LNCaP clone FGC (cell line): Measurements from ENCODE around the gene LHFPL2.

Experiments used
- DNase-seq: peaks from one replicate; pipeline ENCODE4 v3.0.0-alpha.2; 2011; ENCODE audit warnings: low read depth
- H3K4me3 ChIP-seq: 2 replicates; pipeline ENCODE4 v1.5.1; 2011; ENCODE audit warnings: mild to moderate bottlenecking, low read depth, low read length, control low read depth
- TF ChIP-seq, protein P1 (sequence below): IDR thresholded peaks from 2 replicates; pipeline ENCODE4 v1.5.1; 2012; ENCODE audit warnings: mild to moderate bottlenecking; ENCODE audit not compliant: control insufficient read depth, insufficient read depth; ENCODE audit errors: extremely low read depth

LHFPL2 gene

GRCh38 chr5:78628270-78628992 lies 20.1 kb downstream of the LHFPL2 start:
- TF ChIP-seq, protein P1, sequence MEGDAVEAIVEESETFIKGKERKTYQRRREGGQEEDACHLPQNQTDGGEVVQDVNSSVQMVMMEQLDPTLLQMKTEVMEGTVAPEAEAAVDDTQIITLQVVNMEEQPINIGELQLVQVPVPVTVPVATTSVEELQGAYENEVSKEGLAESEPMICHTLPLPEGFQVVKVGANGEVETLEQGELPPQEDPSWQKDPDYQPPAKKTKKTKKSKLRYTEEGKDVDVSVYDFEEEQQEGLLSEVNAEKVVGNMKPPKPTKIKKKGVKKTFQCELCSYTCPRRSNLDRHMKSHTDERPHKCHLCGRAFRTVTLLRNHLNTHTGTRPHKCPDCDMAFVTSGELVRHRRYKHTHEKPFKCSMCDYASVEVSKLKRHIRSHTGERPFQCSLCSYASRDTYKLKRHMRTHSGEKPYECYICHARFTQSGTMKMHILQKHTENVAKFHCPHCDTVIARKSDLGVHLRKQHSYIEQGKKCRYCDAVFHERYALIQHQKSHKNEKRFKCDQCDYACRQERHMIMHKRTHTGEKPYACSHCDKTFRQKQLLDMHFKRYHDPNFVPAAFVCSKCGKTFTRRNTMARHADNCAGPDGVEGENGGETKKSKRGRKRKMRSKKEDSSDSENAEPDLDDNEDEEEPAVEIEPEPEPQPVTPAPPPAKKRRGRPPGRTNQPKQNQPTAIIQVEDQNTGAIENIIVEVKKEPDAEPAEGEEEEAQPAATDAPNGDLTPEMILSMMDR, result no peak
- no peak overlapping the region for H3K4me3 ChIP-seq
- DNase-seq, result no peak

- H3K4me3 ChIP-seq, result no peak overlapping the region
- TF ChIP-seq, protein P1, result no peak
- no peak for DNase-seq
Measured at GRCh38 chr5:78627766-78628165, 20.8 kb downstream of the LHFPL2 start.

GRCh38 chr5:78627175-78627574 lies 21.4 kb downstream of the LHFPL2 start:
- no peak for DNase-seq
- TF ChIP-seq, protein P1, result 0 out of 2 replicates have a peak, but pooled peaks have one; percentile 12
- no peak overlapping the region for H3K4me3 ChIP-seq

- DNase-seq, result no peak
- H3K4me3 ChIP-seq, result no peak overlapping the region
- TF ChIP-seq, protein P1, result no peak
Measured at GRCh38 chr5:78626009-78626571, 22.5 kb downstream of the LHFPL2 start.

GRCh38 chr5:78624992-78625391 lies 23.6 kb downstream of the LHFPL2 start:
- no peak for DNase-seq
- TF ChIP-seq, protein P1, result no peak
- H3K4me3 ChIP-seq, result no peak overlapping the region

- H3K4me3 ChIP-seq, result no peak overlapping the region
- no peak for DNase-seq
- TF ChIP-seq, protein P1, result no peak
Measured at GRCh38 chr5:78624011-78624541, 24.5 kb downstream of the LHFPL2 start.
